Esophagus squamous epithelium (tissue), 4 donors: ENCODE data around the gene ZNF385D.
"Not testable (repeated sequence)": the region's sequence is repeated elsewhere in the genome, so short reads cannot be mapped to it uniquely, and the experiment has no call there.

Source experiments
- POLR2A ChIP-seq, 4 donors: fragments of 450-650 bp; IDR thresholded peaks; one replicate each; pipeline ENCODE4 v1.6.1; 2017; ENCODE audit warnings: antibody characterized with exemption in 4 of 4, mild to moderate bottlenecking in 4 of 4, moderate library complexity in 3 of 4
- TF ChIP-seq, protein P1 (sequence below), 6 experiments: fragments of 450-650 bp in 4 of 6; fragments of 200-600 bp in 2 of 6; sonication (generic) in 2 of 6; IDR thresholded peaks; one replicate each; pipeline ENCODE4 v1.5.1; 2016 to 2019; ENCODE audit warnings: antibody characterized with exemption in 6 of 6, mild to moderate bottlenecking in 4 of 6, moderate library complexity in 4 of 6

DNA sequence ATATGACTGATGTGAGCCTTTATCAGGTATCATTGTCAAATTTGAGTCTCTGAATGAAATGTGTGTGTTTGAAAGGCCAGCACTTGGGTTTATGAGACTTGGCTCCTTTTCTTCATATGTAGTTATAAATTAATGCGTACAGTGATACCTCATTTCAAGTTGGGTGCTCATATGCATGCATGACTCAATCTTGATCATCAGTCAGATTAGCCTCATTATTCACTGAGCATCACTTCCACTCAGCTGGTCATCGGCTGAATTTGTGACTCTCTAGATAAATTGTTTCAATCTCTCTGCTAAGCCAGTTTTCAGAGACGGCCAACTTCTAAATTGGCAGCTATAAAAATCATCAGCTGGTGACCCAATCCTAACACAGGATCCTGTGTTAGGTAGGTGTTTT lies 260.3 kb downstream of the ZNF385D start:
- TF ChIP-seq, protein P1, sequence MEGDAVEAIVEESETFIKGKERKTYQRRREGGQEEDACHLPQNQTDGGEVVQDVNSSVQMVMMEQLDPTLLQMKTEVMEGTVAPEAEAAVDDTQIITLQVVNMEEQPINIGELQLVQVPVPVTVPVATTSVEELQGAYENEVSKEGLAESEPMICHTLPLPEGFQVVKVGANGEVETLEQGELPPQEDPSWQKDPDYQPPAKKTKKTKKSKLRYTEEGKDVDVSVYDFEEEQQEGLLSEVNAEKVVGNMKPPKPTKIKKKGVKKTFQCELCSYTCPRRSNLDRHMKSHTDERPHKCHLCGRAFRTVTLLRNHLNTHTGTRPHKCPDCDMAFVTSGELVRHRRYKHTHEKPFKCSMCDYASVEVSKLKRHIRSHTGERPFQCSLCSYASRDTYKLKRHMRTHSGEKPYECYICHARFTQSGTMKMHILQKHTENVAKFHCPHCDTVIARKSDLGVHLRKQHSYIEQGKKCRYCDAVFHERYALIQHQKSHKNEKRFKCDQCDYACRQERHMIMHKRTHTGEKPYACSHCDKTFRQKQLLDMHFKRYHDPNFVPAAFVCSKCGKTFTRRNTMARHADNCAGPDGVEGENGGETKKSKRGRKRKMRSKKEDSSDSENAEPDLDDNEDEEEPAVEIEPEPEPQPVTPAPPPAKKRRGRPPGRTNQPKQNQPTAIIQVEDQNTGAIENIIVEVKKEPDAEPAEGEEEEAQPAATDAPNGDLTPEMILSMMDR (IDR thresholded peaks at IDR 0.05), result not testable (repeated sequence)
- TF ChIP-seq POLR2A (IDR thresholded peaks at IDR 0.05), result not testable (repeated sequence)
